Fibroblast of lung (primary cell): ENCODE measurements around the gene STX3. TPM values are rescaled to one million over a fixed set of nuclear protein-coding genes. Genes with fewer than 3 reads are reported as not detected.

ENCODE experiments used
- DNase-seq, 2 donors: peaks; one replicate each; pipeline versions ENCODE4 v3.0.0 to v3.0.0-alpha.2; 2010; ENCODE audit warnings: low read depth in 2 of 2
- H2AFZ ChIP-seq: 2 replicates; pipeline ENCODE4 v1.5.1; 2012; ENCODE audit warnings: low read length, control low read depth, inconsistent platforms
- H3K27ac ChIP-seq: 2 replicates; pipeline ENCODE4 v1.5.1; 2011; ENCODE audit warnings: low read length, control low read depth; ENCODE audit not compliant: insufficient read depth
- H3K27me3 ChIP-seq: 2 replicates; pipeline ENCODE4 v1.5.1; 2011; ENCODE audit warnings: mild to moderate bottlenecking, low read length; ENCODE audit not compliant: control insufficient read depth, insufficient read depth
- H3K36me3 ChIP-seq: 2 replicates; pipeline ENCODE4 v1.5.1; 2011; ENCODE audit warnings: low read length; ENCODE audit not compliant: control insufficient read depth, insufficient read depth
- H3K4me1 ChIP-seq: 2 replicates; pipeline ENCODE4 v1.5.1; 2011; ENCODE audit warnings: low read length; ENCODE audit not compliant: control insufficient read depth, insufficient read depth; ENCODE audit errors: extremely low read depth
- H3K4me2 ChIP-seq: 2 replicates; pipeline ENCODE4 v1.5.1; 2011; ENCODE audit warnings: low read length, control low read depth; ENCODE audit not compliant: insufficient read depth; ENCODE audit errors: extremely low read depth
- H3K4me3 ChIP-seq, 4 experiments: fragments of 200-600 bp in 1 of 4; sonication (generic) in 1 of 4; replicated peaks in 1 of 4; 2 replicates each; pipeline ENCODE4 v1.5.1; 2011 to 2016; ENCODE audit warnings: low read length in 4 of 4, low read depth in 3 of 4, mild to moderate bottlenecking in 3 of 4, control low read depth in 2 of 4, inconsistent platforms in 1 of 4, mixed read lengths in 1 of 4; ENCODE audit not compliant: insufficient read depth in 1 of 4; ENCODE audit errors: control extremely low read depth in 1 of 4
- H3K79me2 ChIP-seq: 2 replicates; pipeline ENCODE4 v1.5.1; 2012; ENCODE audit warnings: mild to moderate bottlenecking, low read length, inconsistent platforms; ENCODE audit not compliant: control insufficient read depth, insufficient read depth
- H3K9ac ChIP-seq: 2 replicates; pipeline ENCODE4 v1.5.1; 2011; ENCODE audit warnings: mild to moderate bottlenecking, low read length, control low read depth; ENCODE audit not compliant: insufficient read depth
- H3K9me3 ChIP-seq: 2 replicates; pipeline ENCODE4 v1.5.1; 2012; ENCODE audit warnings: low read depth, low read length; ENCODE audit not compliant: control insufficient read depth, insufficient read depth
- H4K20me1 ChIP-seq: 2 replicates; pipeline ENCODE4 v1.5.1; 2011; ENCODE audit warnings: low read length; ENCODE audit not compliant: control insufficient read depth, insufficient read depth; ENCODE audit errors: extremely low read depth
- EZH2 ChIP-seq: IDR thresholded peaks from 2 replicates; pipeline ENCODE4 v1.5.1; 2012; ENCODE audit warnings: low read length, control low read depth, mild to moderate bottlenecking; ENCODE audit errors: missing control alignments
- polyA plus RNA-seq, 2 donors: library from polyadenylated mRNA; depleted of rRNA in 1 of 2; stranded (reverse) in 1 of 2; unstranded in 1 of 2; fragments of >200 nt; gene quantifications; 2 replicates each; pipeline ENCODE4 v1.2.1, GENCODE V29; 2011 to 2012; ENCODE audit warnings: missing spikeins in 1 of 2
- total RNA-seq: library from RNA; depleted of rRNA; stranded (reverse); fragments of >200 nt; gene quantifications from 2 replicates; pipeline ENCODE4 v1.2.1, GENCODE V29; 2014
- TF ChIP-seq, protein P1 (sequence below), 2 donors: IDR thresholded peaks in 1 of 2; conservative IDR thresholded peaks in 1 of 2; 1 replicate in 1 of 2; 2 replicates in 1 of 2; pipeline ENCODE4 v1.5.1; 2011 to 2012; ENCODE audit warnings: low read length in 2 of 2, control low read depth in 1 of 2, inconsistent platforms in 1 of 2, low read depth in 1 of 2, mild to moderate bottlenecking in 1 of 2

The STX3 gene
- total and polyA plus RNA-seq, 2 donors (not counting 1 experiment from before 2014, with no cell fraction given) = 19.0 to 21.9 TPM

DNA sequence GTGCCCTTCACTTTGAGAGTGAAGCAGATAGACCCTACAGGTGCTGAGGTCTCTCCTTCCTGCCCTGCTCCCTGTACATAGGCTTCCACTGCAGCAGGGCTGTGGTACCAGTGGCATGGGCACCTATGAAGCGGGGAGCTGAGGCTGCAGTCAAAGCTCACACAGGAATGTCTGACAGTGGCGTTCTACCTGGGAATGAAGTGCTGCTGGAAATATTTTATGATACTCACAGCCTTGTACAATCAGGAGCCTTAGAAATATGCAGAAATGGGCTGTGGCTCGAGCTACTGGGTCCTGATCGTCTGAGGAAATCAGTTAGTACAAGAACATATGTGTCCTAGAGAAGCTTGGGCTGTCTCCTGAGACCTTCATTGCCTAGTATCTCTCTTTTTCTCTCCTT lies 30.6 kb downstream of the STX3 start:
- Histone ChIP-seq H3K27me3 (no peaks in the 10 kb centered on the region), H3K4me3 (no peak overlapping the region), H3K79me2 (no peaks in the 10 kb centered on the region), H2AFZ (no peak overlapping the region), H3K9me3 (no peaks in the 10 kb centered on the region), H3K4me2 (no peak overlapping the region), H3K4me1 (peaks cover 10% of the 10 kb centered on the region), H3K9ac (no peak overlapping the region), H4K20me1 (no peaks in the 10 kb centered on the region), H3K27ac (no peak overlapping the region), H3K36me3 (no peaks in the 10 kb centered on the region)
- TF ChIP-seq, protein P1, sequence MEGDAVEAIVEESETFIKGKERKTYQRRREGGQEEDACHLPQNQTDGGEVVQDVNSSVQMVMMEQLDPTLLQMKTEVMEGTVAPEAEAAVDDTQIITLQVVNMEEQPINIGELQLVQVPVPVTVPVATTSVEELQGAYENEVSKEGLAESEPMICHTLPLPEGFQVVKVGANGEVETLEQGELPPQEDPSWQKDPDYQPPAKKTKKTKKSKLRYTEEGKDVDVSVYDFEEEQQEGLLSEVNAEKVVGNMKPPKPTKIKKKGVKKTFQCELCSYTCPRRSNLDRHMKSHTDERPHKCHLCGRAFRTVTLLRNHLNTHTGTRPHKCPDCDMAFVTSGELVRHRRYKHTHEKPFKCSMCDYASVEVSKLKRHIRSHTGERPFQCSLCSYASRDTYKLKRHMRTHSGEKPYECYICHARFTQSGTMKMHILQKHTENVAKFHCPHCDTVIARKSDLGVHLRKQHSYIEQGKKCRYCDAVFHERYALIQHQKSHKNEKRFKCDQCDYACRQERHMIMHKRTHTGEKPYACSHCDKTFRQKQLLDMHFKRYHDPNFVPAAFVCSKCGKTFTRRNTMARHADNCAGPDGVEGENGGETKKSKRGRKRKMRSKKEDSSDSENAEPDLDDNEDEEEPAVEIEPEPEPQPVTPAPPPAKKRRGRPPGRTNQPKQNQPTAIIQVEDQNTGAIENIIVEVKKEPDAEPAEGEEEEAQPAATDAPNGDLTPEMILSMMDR (conservative IDR thresholded peaks at IDR 0.05 in 1 of 2, IDR thresholded peaks at IDR 0.05 in 1 of 2; ENCODE audit: low read depth in 1 of 2, low read length in 2 of 2) = no peak
- no peak for TF ChIP-seq EZH2
- no peak for DNase-seq

GRCh38 chr11:59787255-59787588 lies 32.0 kb downstream of the STX3 start:
- DNase-seq = no peak
- Histone ChIP-seq H3K36me3 (peaks cover 2% of the 10 kb centered on the region), H3K27ac (no peak overlapping the region), H3K4me1 (peaks cover 10% of the 10 kb centered on the region), H3K27me3 (no peaks in the 10 kb centered on the region), H2AFZ (no peak overlapping the region), H3K9me3 (no peaks in the 10 kb centered on the region), H3K9ac (no peak overlapping the region), H3K4me3 (no peak overlapping the region), H3K4me2 (peak overlapping the region; percentile 49), H4K20me1 (no peaks in the 10 kb centered on the region), H3K79me2 (no peaks in the 10 kb centered on the region)
- TF ChIP-seq, protein P1 (conservative IDR thresholded peaks at IDR 0.05 in 1 of 2, IDR thresholded peaks at IDR 0.05 in 1 of 2; ENCODE audit: low read depth in 1 of 2, low read length in 2 of 2) = no peak
- TF ChIP-seq EZH2 = no peak

DNA sequence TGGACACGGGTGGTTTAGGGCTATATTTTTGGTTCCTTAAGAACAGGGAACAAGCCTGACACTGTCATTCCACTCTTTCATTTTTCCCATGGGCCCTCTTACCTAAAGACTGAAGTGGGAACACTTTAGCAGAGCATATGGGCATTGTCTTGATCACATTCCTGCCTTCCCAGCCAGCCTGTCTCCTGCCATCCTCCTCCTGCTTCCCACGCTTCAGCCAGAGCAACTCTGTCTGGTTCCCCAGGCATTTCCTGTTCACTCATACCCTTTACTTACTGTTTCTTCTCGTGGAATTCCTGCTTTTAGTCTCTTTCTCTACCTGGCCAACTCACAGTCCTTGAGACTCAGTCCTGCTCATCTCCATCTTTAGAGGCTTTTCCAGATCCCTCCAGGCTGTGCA lies 32.6 kb downstream of the STX3 start:
- TF ChIP-seq, protein P1 (conservative IDR thresholded peaks at IDR 0.05 in 1 of 2, IDR thresholded peaks at IDR 0.05 in 1 of 2; ENCODE audit: low read depth in 1 of 2, low read length in 2 of 2) = no peak
- TF ChIP-seq EZH2 = no peak
- Histone ChIP-seq H3K27ac (no peak overlapping the region), H3K9me3 (no peaks in the 10 kb centered on the region), H3K4me3 (no peak overlapping the region), H3K36me3 (peaks cover 4% of the 10 kb centered on the region), H3K4me1 (peaks cover 10% of the 10 kb centered on the region), H2AFZ (no peak overlapping the region), H3K4me2 (no peak overlapping the region), H3K79me2 (no peaks in the 10 kb centered on the region), H3K27me3 (no peaks in the 10 kb centered on the region), H3K9ac (no peak overlapping the region), H4K20me1 (no peaks in the 10 kb centered on the region)
- DNase-seq = peak; percentile 14 to 80
